Measurements from ENCODE around the gene NEK7. TPM values are rescaled to one million over a fixed set of nuclear protein-coding genes. Genes with fewer than 3 reads are reported as not detected.

Gene NEK7
- total and polyA plus RNA-seq, 2 of the 8 experiments (the other 6 are each of a cell fraction or from before 2014, with no cell fraction given) = 5.1 to 10.0 TPM

GRCh38 chr1:198169672-198170071, 12.9 kb downstream of the NEK7 start:
- H3K23me2 ChIP-seq (ENCODE audit: low read depth, low read length) = no peaks in the 10 kb centered on the region
- H3K4ac ChIP-seq (replicated peaks; ENCODE audit: insufficient read length, low read depth, low read length) = no peak overlapping the region
- no peak overlapping the region for H3K23ac ChIP-seq (ENCODE audit: insufficient read length)
- no peak overlapping the region for H4K91ac ChIP-seq (replicated peaks; ENCODE audit: insufficient read length, low read length)
- no peak overlapping the region for H3K14ac ChIP-seq (ENCODE audit: insufficient read length)
- H3K79me2 ChIP-seq (ENCODE audit: control insufficient read depth in 1 of 2, insufficient read depth in 2 of 2, low read length in 2 of 2) = peaks cover 0 to 82% of the 10 kb centered on the region in 2 experiments; a peak in 2 of 4 replicates
- no peak overlapping the region for H3K18ac ChIP-seq (ENCODE audit: extremely low read depth, low read length)
- H3K36me3 ChIP-seq (ENCODE audit: control insufficient read depth in 2 of 4, insufficient read depth in 4 of 4, low read length in 3 of 4) = no peaks in the 10 kb centered on the region
- no peak overlapping the region for H2BK15ac ChIP-seq (ENCODE audit: low read length)
- H4K5ac ChIP-seq (ENCODE audit: insufficient read length, low read depth, low read length) = no peak overlapping the region
- no peak for FAIRE-seq
- POLR2A ChIA-PET (ENCODE audit: partially characterized antibody) = no interaction called here
- H3K27ac ChIP-seq (ENCODE audit: low read depth, low read length) = no peak overlapping the region
- peaks cover 4% of the 10 kb centered on the region for H3K79me1 ChIP-seq (ENCODE audit: low read depth, low read length)
- no peak overlapping the region for H3K9ac ChIP-seq (replicated peaks in 1 of 4; ENCODE audit: extremely low read depth in 1 of 4, low read depth in 3 of 4, low read length in 3 of 4)
- no peak overlapping the region for H2BK5ac ChIP-seq (ENCODE audit: low read depth, low read length)
- H2BK12ac ChIP-seq (ENCODE audit: low read depth, low read length) = no peak overlapping the region
- H2BK120ac ChIP-seq (replicated peaks; ENCODE audit: low read depth, low read length) = no peak overlapping the region
- no peaks in the 10 kb centered on the region for H3K9me3 ChIP-seq (ENCODE audit: insufficient read depth in 2 of 2, low read depth in 1 of 2, low read length in 1 of 2)
- 83% methylated on average over 2 of the region's 2 CpGs; no CpG with 5 or more reads in 1 of the 2 experiments for WGBS, 2 experiments (ENCODE audit: extremely low coverage in 1 of 2, insufficient coverage in 1 of 2, insufficient read length in 1 of 2, insufficient replicate concordance in 2 of 2, low coverage in 1 of 2, low lambda C conversion rate in 2 of 2, missing lambda C conversion rate in 1 of 2)
- CTCF ChIA-PET (ENCODE audit: partially characterized antibody) = interaction anchor here (0.5 to 1.1 kb wide), 3 partner anchors 62 to 253 kb away, joined by 3 to 4 read pairs (median 3); no protein-coding TSS in a partner anchor
- H3K4me3 ChIP-seq (ENCODE audit: extremely low read depth in 1 of 4, insufficient read depth in 2 of 4, low read depth in 3 of 4, low read length in 4 of 4) = no peak overlapping the region
- no peak for TF ChIP-seq TAF7 (optimal IDR thresholded peaks at IDR 0.05; ENCODE audit: borderline replicate concordance, low read depth, low read length)
- peaks cover 0 to 3% of the 10 kb centered on the region in 2 experiments for H4K20me1 ChIP-seq (replicated peaks in 1 of 2; ENCODE audit: control insufficient read depth in 1 of 2, insufficient read depth in 2 of 2, low read length in 2 of 2)
- H3K56ac ChIP-seq (replicated peaks; ENCODE audit: insufficient read length, low read depth, low read length) = no peak overlapping the region
- H4K8ac ChIP-seq (ENCODE audit: extremely low read depth, insufficient read depth, low read length) = no peak overlapping the region
- H3K4me1 ChIP-seq (replicated peaks in 1 of 4; ENCODE audit: control insufficient read depth in 3 of 4, insufficient read depth in 4 of 4, low read length in 3 of 4) = peaks cover 0 to 7% (median 1%) of the 10 kb centered on the region in 4 experiments; a peak in 5 of 7 replicates
- H3K4me2 ChIP-seq (ENCODE audit: insufficient read depth in 1 of 2, low read depth in 2 of 2, low read length in 2 of 2) = no peak overlapping the region
- H2AK5ac ChIP-seq (ENCODE audit: low read depth, low read length) = no peak overlapping the region
- H3K27me3 ChIP-seq (replicated peaks in 1 of 4; ENCODE audit: control insufficient read depth in 3 of 4, extremely low read depth in 1 of 4, insufficient read depth in 3 of 4, low read length in 3 of 4) = no peaks in the 10 kb centered on the region
- H2BK20ac ChIP-seq (ENCODE audit: low read length) = no peak overlapping the region
- DNase-seq (ENCODE audit: low read depth in 1 of 2, low spot score in 2 of 2) = no peak
- H2AFZ ChIP-seq (ENCODE audit: low read length) = no peak overlapping the region

Data from H1 (cell line).